Activated CD4-positive, alpha-beta T cell treated with anti-CD3 and anti-CD28 coated beads, Interleukin-10, Interleukin-2, amounts not matched to agents 100 ng/mL and 50 ng/mL, durations not matched to agents 16 hours and 8 hours (primary cell): ENCODE results near the gene DOK1.
A peak's percentile ranks its signal among the peaks of the same experiment; 100 is the strongest.

Experiments
- DNase-seq: peaks from one replicate; pipeline ENCODE4 v3.0.0-alpha.2; 2020

Gene DOK1

GRCh38 chr2:74571058-74571457, 16.5 kb downstream of the DOK1 start:
- peak; percentile 65 for DNase-seq

DNA sequence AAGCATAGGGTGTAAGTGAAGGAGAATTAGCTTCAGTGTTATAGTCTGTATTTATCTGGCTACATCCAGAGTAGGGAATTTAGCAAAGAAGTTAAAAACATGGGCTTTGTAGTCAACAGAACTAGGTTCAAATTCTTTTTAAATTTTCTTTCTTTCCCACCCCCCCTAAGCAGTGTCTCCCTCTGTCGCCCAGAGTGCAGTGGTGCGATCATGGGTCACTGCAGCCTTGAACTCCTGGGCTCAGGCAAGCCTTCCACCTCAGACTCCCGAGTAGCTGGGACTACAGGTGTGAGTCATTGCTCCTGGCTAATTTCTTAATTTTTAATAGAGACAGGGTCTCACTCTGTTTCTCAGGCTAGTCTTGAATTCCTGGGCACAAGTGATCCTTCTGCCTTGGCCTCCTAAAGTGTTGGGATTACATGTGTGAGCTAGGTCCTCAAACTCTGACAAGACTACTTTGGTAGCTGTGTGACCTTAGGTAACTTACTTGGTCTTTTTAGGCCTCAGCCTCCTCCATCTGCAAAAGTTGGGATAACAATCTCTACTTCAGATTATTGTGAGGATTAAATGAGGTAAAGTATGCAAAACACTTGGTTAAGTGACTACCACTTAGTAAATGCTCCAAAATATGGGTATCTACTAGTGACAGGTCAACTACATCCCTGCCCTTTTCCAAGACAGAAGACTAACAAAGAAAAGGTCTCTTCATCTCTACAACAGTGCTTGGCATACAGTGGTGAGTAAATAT, 17.8 kb downstream of the DOK1 start:
- no peak for DNase-seq

DNA sequence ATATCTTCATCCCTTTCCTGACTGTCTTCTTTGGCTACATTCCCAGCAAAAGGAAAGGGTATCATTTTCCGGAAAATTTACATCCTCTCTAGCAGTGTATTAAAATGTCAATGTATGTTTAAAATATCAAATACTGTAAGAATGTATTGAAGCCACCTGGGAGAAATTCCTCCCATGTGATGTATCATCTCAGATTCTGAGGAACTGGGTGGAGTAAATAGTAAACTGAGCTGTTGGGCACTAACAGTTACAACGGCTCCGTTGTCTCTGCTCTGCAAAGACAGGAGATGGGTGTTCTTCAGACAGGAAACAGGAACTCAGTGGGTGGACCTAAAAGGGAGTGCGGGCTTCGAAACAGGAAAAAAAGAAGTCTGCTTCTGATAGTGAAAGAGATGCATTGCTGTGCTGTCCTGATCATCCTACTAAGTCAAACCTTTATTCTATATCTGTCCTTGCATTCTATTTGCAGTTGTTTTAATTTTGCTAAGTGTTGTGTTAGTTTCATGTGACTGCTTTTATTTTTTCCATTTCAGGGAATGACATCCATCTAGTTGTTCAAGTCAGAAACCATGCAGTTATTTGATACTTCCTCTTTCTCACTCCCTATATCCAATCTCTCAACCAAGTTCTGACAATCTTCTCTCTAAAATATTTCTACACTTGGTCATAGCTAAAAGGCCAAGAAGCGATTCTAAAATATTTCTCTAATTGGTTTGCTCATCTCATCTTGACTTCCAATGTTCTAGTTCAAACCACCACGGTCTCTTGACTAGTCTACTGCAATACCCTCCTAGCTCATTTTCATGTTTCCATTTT, 19.4 kb downstream of the DOK1 start:
- DNase-seq = peak; percentile 79

- DNase-seq = no peak
Measured at GRCh38 chr2:74575320-74575719, 20.8 kb downstream of the DOK1 start.

DNA sequence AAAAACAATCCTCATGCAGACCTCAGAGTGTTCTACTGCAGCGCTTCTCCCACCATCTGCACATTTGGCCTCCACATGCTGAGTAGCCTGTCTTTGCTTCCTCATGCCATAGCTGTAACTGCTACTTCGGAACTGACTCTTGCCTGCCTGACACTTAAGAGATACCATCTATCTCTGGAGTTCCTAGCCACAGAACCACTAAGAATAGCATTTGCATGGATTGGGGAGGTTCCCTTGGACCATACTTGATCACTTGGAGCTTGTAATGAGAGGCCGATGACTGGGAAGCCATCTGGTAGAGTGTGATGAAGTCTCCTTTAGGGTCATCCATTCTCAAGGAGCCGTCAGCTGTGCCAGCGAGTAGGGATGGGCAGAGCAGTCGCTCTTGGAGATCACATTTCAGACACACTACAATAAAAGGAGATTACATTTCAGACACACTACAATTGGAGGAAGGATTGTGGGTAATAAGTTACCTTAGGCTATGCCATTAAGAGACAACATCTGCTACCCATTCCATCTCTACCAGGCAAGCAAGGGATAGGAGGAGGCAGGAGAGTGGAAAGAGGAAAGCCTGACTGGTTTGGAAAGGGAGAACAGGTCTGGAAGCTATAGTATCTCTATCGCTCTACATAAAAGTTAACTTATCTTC, 21.8 kb downstream of the DOK1 start:
- no peak for DNase-seq

DNA sequence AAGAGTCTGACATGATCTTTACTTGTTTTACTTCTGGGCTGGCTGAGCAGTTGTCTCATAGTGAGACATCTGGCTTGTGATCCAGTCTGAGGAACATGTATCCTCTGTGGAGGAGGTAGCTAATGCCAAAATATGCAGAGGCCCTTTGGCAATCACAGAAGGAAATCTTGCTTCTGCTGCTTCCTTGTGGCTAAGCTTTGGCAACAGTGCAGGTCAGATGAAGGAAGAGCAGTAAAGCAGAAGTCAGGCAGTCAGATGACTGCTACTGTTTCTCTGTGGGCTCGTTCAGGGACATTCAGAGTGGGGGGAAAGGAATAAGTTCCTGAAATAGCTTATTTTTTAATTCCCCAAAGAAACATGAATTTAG, 22.3 kb downstream of the DOK1 start:
- no peak for DNase-seq

GRCh38 chr2:74577448-74577847, 22.9 kb downstream of the DOK1 start:
- peak; percentile 75 for DNase-seq

GRCh38 chr2:74578408-74578807, 23.9 kb downstream of the DOK1 start:
- peak; percentile 42 for DNase-seq

DNA sequence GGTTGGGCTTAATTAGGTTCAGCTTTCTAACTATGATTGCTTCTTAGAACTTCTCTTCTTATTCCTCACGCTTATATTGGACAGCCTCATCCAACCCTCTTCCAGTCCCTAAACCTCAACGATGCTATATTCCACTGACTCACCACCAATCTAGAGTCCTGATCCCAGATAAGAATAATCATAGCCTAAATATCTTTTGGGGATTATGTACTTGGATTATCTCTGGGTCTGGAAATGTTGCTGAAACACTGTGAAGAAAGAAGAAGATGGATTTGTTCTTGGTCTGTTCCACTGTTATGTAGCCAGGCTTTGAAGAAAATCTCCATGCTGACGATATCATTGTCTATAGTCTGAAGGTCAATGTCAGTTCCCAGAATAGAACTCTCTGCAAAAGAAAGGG, 26.9 kb downstream of the DOK1 start:
- no peak for DNase-seq

GRCh38 chr2:74582184-74582583, 27.7 kb downstream of the DOK1 start:
- DNase-seq = no peak

GRCh38 chr2:74583504-74583903, 29.0 kb downstream of the DOK1 start:
- DNase-seq = no peak

- DNase-seq = peak; percentile 91
Measured at GRCh38 chr2:74584088-74584645, 29.6 kb downstream of the DOK1 start.

GRCh38 chr2:74585406-74586185, 31.1 kb downstream of the DOK1 start:
- peak; percentile 57 for DNase-seq

DNA sequence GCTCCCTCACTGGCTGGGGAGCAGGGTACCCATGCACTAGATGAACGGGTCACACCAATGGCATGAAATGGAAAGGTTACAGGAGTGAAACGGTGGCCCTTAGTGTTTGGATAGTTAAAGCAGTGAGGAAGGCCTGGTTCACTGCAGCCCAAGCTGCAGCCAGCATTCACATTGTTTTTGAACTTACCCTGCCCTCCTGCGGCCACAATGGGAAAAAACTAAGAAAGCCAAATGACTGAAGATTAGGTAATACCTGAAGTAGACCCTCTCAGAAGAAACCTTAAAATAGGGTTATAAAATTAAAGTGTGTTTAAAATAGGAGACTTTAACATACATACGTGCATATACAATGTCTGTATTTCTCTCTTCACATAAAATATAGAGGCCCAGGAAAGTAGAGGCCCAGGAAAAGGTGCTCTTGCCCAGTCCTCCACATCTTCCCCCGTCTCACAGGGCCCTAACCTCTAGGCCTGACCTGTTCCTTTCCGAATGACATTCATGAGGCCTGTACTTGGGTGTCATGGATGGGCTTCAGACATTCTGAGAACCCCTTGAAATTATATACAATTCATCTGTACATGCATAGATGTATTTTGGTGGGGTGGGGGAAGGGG, 33.3 kb downstream of the DOK1 start:
- peak; percentile 81 for DNase-seq

- no peak for DNase-seq
Measured at GRCh38 chr2:74588664-74589063, 34.1 kb downstream of the DOK1 start.

DNA sequence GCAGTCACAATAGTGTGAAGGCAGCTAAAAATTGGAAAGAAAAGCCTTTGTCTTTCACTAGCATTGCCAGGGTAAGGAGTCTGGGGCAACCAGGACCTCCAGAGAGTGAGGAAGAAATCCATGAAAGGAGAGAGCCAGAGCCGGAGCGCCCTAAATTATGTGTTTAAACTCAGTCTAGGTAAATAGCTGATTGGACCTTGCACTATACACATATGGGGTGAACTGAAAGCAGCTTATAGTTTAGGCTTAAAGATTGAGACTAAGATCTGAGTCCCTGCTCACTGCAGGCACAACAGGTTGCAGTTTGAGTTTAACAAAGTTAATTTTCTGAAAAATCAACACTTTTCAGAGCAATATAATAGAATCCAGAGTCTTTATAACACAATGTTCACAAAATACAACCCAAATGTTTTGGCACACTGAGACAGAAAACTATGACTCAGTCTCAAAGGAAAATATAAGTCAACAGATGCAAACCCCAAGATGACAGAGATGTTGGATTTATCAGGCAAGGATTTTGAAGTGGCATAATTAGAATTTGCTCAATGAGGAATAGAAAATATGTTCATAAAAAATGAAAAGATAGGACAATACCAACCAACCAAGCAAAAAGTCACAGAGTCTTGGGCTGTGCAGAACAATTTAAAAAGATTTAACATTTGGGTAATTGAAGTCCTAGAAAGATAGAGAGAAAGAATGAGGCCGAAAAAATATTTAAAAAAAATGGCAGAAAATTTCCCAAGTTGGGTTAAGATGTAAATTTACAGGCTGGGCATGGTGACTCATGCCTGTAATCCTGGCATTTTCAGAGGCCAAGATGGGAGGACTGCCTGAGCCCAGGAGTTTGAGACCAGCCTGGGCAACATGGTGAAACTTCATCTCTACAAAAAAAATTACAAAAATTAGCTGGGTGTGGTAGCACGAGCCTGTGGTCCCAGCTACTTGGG, 39.6 kb downstream of the DOK1 start:
- no peak for DNase-seq

- DNase-seq = no peak
Measured at GRCh38 chr2:74596584-74596983, 42.1 kb downstream of the DOK1 start.

GRCh38 chr2:74597410-74597809, 42.9 kb downstream of the DOK1 start:
- DNase-seq = no peak

- DNase-seq = no peak
Measured at GRCh38 chr2:74599676-74600075, 45.2 kb downstream of the DOK1 start.

DNA sequence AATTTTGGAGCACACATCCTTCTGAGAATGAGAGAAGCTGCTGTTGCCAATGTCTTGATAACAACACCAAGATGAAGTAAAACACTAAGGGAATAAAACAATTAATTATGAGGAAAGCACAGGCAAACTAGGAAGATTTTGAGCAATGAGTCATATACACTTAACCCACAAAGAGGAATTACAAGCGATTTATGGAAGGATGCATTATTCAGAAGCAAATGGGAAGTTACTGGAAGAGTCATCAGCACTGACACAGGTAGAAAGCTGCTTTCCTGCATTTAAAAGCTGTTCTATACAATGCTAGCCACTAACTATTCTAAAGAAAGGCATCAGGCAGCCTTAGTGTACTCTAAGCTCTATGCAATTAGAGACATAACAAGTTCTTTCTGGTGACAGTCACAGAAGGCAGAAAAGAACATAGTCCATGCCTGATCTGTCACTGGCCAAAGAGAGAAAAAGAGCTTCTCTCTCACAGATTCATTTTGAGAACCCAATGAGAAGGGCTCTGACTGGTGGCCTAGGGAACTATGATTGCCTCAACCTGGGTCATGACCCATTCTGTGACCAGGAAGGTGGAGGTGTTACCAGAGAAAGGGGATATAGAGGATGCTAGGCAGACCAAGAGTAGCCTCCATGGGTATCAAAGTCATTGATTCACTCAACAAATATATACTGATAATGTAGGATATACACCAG, 48.2 kb downstream of the DOK1 start:
- peak; percentile 46 for DNase-seq
